Measurements from ENCODE around the gene P2RX2.

DNA sequence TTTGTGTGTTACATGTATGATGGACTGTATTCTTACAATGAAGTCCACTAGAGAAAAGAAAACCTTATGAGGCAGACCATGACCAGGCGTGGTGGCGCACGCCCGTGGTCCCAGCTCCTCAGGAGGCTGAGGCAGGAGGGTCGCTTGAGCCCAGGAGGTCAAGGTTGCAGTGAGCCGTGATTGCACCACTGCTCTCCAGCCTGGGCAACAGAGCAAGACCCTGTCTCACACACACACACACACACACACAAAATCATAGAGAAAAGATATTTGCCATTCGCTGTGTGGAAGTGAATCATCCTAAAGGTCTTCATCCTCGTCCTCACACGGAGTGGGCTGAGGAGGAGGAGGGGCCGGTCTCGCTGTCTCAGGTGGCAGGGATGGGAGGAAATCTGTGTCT is 40.5 kb upstream of the P2RX2 start:
- TF ChIP-seq, protein P1, sequence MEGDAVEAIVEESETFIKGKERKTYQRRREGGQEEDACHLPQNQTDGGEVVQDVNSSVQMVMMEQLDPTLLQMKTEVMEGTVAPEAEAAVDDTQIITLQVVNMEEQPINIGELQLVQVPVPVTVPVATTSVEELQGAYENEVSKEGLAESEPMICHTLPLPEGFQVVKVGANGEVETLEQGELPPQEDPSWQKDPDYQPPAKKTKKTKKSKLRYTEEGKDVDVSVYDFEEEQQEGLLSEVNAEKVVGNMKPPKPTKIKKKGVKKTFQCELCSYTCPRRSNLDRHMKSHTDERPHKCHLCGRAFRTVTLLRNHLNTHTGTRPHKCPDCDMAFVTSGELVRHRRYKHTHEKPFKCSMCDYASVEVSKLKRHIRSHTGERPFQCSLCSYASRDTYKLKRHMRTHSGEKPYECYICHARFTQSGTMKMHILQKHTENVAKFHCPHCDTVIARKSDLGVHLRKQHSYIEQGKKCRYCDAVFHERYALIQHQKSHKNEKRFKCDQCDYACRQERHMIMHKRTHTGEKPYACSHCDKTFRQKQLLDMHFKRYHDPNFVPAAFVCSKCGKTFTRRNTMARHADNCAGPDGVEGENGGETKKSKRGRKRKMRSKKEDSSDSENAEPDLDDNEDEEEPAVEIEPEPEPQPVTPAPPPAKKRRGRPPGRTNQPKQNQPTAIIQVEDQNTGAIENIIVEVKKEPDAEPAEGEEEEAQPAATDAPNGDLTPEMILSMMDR (conservative IDR thresholded peaks at IDR 0.05; ENCODE audit: low read length) = no peak
- TF ChIP-seq EZH2phosphoT487 (IDR thresholded peaks at IDR 0.05; ENCODE audit: borderline replicate concordance, low read depth, low read length) = no peak

Data from OCI-LY7 (cell line).